ENCODE results near the gene KRT71.

The KRT71 gene

GRCh38 chr12:52575948-52576347 lies 23.0 kb upstream of the KRT71 start:
- H3K27me3 ChIP-seq = no peaks in the 10 kb centered on the region
- no peak for TF ChIP-seq CTCF (IDR thresholded peaks at IDR 0.05)

GRCh38 chr12:52575256-52575655 lies 22.3 kb upstream of the KRT71 start:
- no peaks in the 10 kb centered on the region for H3K36me3 ChIP-seq
- no peaks in the 10 kb centered on the region for H3K9me3 ChIP-seq
- no peak overlapping the region for H3K27ac ChIP-seq
- no peak for TF ChIP-seq CTCF (IDR thresholded peaks at IDR 0.05)
- no peaks in the 10 kb centered on the region for H3K4me1 ChIP-seq (ENCODE audit: control insufficient read depth in 1 of 2, insufficient read depth in 1 of 2, low read depth in 1 of 2, low read length in 1 of 2)
- no peak overlapping the region for H3K4me3 ChIP-seq (ENCODE audit: low read depth in 1 of 2, low read length in 1 of 2)
- no peaks in the 10 kb centered on the region for H3K27me3 ChIP-seq

More at GRCh38 chr12:52575948-52576347, 23.0 kb upstream of the KRT71 start:
- Histone ChIP-seq H3K4me1 (ENCODE audit: control insufficient read depth in 1 of 2, insufficient read depth in 1 of 2, low read depth in 1 of 2, low read length in 1 of 2) (no peaks in the 10 kb centered on the region), H3K9me3 (no peaks in the 10 kb centered on the region), H3K4me3 (ENCODE audit: low read depth in 1 of 2, low read length in 1 of 2) (no peak overlapping the region), H3K36me3 (no peaks in the 10 kb centered on the region), H3K27ac (no peak overlapping the region)

GRCh38 chr12:52573743-52574142 lies 20.8 kb upstream of the KRT71 start, which contains the start of gene KRT74:
TSS of gene KRT74 (minus strand) at chr12:52573843. CDS start at chr12:52573777, 66 bp downstream.
- H3K9me3 ChIP-seq = no peaks in the 10 kb centered on the region
- no peak within 1 kb of the TSS for H3K27ac ChIP-seq
- no peak for TF ChIP-seq CTCF (IDR thresholded peaks at IDR 0.05)
- no peaks in the 10 kb centered on the region for H3K36me3 ChIP-seq
- no peaks in the 10 kb centered on the region for H3K27me3 ChIP-seq
- H3K4me1 ChIP-seq (ENCODE audit: control insufficient read depth in 1 of 2, insufficient read depth in 1 of 2, low read depth in 1 of 2, low read length in 1 of 2) = no peaks in the 10 kb centered on the region
- no peak within 1 kb of the TSS for H3K4me3 ChIP-seq (ENCODE audit: low read depth in 1 of 2, low read length in 1 of 2)

GRCh38 chr12:52573306-52573705 lies 20.4 kb upstream of the KRT71 start:
- no peak overlapping the region for H3K27ac ChIP-seq
- no peaks in the 10 kb centered on the region for H3K9me3 ChIP-seq
- no peaks in the 10 kb centered on the region for H3K4me1 ChIP-seq (ENCODE audit: control insufficient read depth in 1 of 2, insufficient read depth in 1 of 2, low read depth in 1 of 2, low read length in 1 of 2)
- no peak overlapping the region for H3K4me3 ChIP-seq (ENCODE audit: low read depth in 1 of 2, low read length in 1 of 2)
- H3K36me3 ChIP-seq = no peaks in the 10 kb centered on the region
- no peaks in the 10 kb centered on the region for H3K27me3 ChIP-seq
- TF ChIP-seq CTCF (IDR thresholded peaks at IDR 0.05) = no peak

GRCh38 chr12:52570511-52570910 lies 17.6 kb upstream of the KRT71 start:
- H3K36me3 ChIP-seq = no peaks in the 10 kb centered on the region
- no peaks in the 10 kb centered on the region for H3K4me1 ChIP-seq (ENCODE audit: control insufficient read depth in 1 of 2, insufficient read depth in 1 of 2, low read depth in 1 of 2, low read length in 1 of 2)
- no peak overlapping the region for H3K27ac ChIP-seq
- no peaks in the 10 kb centered on the region for H3K27me3 ChIP-seq
- no peaks in the 10 kb centered on the region for H3K9me3 ChIP-seq
- TF ChIP-seq CTCF (IDR thresholded peaks at IDR 0.05) = no peak
- H3K4me3 ChIP-seq (ENCODE audit: low read depth in 1 of 2, low read length in 1 of 2) = no peak overlapping the region

- H3K27ac ChIP-seq = no peak overlapping the region
- no peaks in the 10 kb centered on the region for H3K9me3 ChIP-seq
- no peaks in the 10 kb centered on the region for H3K4me1 ChIP-seq (ENCODE audit: control insufficient read depth in 1 of 2, insufficient read depth in 1 of 2, low read depth in 1 of 2, low read length in 1 of 2)
- no peak overlapping the region for H3K4me3 ChIP-seq (ENCODE audit: low read depth in 1 of 2, low read length in 1 of 2)
- no peak for TF ChIP-seq CTCF (IDR thresholded peaks at IDR 0.05)
- peaks cover 9% of the 10 kb centered on the region for H3K27me3 ChIP-seq
- H3K36me3 ChIP-seq = no peaks in the 10 kb centered on the region
These were observed 15.2 kb upstream of the KRT71 start for GRCh38 chr12:52568111-52568510.

All from neutrophil (primary cell).